ENCODE results near the gene MDFIC. TPM values are rescaled to one million over a fixed set of nuclear protein-coding genes. Genes with fewer than 3 reads are reported as not detected.

Gene MDFIC
- total and polyA plus RNA-seq, 2 donors (not counting 1 experiment from before 2014, with no cell fraction given): 19.6 to 66.1 TPM

- CTCF ChIA-PET: no interaction called here
- Histone ChIP-seq H3K4me2 (replicated peaks; ENCODE audit: low read depth, low read length, poor library complexity, severe bottlenecking) (no peak overlapping the region), H4K20me1 (ENCODE audit: control insufficient read depth, insufficient read depth, low read length, poor library complexity, severe bottlenecking) (peaks cover 7% of the 10 kb centered on the region), H2AFZ (ENCODE audit: insufficient read depth, low read depth, low read length, poor library complexity, severe bottlenecking) (no peak overlapping the region), H3K27me3 (replicated peaks in 1 of 4; ENCODE audit: control extremely low read depth in 1 of 4, control insufficient read depth in 3 of 4, insufficient read depth in 4 of 4, low read length in 3 of 4) (no peaks in the 10 kb centered on the region), H3K9ac (ENCODE audit: low read length) (no peak overlapping the region), H3K36me3 (replicated peaks in 1 of 2; ENCODE audit: control extremely low read depth in 1 of 2, control insufficient read depth in 1 of 2, extremely low read depth in 1 of 2, insufficient read depth in 2 of 2, low read length in 1 of 2) (peaks cover 1 to 18% of the 10 kb centered on the region in 2 experiments), H3K79me2 (ENCODE audit: control insufficient read depth, insufficient read depth, low read length) (peaks cover 7% of the 10 kb centered on the region), H3K9me3 (ENCODE audit: control extremely low read depth in 1 of 3, control insufficient read depth in 2 of 3, insufficient read depth in 1 of 3, low read length in 2 of 3) (no peaks in the 10 kb centered on the region), H3K27ac (ENCODE audit: low read length in 2 of 2) (no peak overlapping the region), H3K4me1 (ENCODE audit: control insufficient read depth in 2 of 2, insufficient read depth in 2 of 2, low read length in 2 of 2) (peaks cover 4 to 12% of the 10 kb centered on the region in 2 donors), H3K4me3 (ENCODE audit: control extremely low read depth in 1 of 5, extremely low read depth in 1 of 5, insufficient read depth in 1 of 5, low read depth in 2 of 5, low read length in 4 of 5) (no peak overlapping the region)
- Mint-ChIP-seq H3K27ac (peak overlapping the region; percentile 53), H3K4me1 (peaks cover 45% of the 10 kb centered on the region), H3K27me3 (no peaks in the 10 kb centered on the region), H3K9me3 (ENCODE audit: insufficient read depth) (no peaks in the 10 kb centered on the region), H3K4me3 (no peak overlapping the region)
- ATAC-seq (ENCODE audit: low read depth) (no peak), DNase-seq (no peak)
- intact Hi-C loops (cut with micrococcal nuclease): loop anchor here (5.0 kb wide), 1 partner anchor 48 kb away; no protein-coding TSS in a partner anchor
- POLR2A ChIA-PET: no interaction called here
- no peak for TF ChIP-seq CTCF (IDR thresholded peaks at IDR 0.05)
- WGBS (ENCODE audit: insufficient coverage): 76% methylated on average over 2 of the region's 4 CpGs
These were observed 58.1 kb downstream of the MDFIC start for GRCh38 chr7:114979803-114980507.

DNA sequence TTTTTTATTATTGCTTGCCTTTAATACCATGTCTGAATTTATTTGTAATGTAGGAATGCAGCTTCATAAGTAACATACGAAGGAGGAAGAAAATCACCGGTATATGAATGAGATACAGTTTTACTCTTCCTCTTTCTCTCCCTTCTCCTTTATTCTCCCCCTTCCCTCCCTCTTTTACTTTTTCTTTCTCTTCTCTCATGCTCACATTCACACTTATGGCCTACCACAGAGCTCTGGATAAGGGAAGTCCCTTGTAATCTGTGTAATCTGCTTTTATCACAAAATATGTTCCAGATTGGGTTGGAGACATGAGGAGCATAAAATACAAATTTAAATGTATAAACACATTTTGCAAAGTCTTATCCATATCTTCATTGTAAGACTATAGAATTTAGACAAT lies 59.4 kb downstream of the MDFIC start:
- POLR2A ChIA-PET: no interaction called here
- peaks cover 0 to 4% of the 10 kb centered on the region in 2 donors for H3K4me1 ChIP-seq (ENCODE audit: control insufficient read depth in 2 of 2, insufficient read depth in 2 of 2, low read length in 2 of 2)
- DNase-seq: no peak

More for the DNA sequence above, 59.4 kb downstream of the MDFIC start:
- H3K79me2 ChIP-seq (ENCODE audit: control insufficient read depth, insufficient read depth, low read length): peaks cover 4% of the 10 kb centered on the region
- H3K4me2 ChIP-seq (replicated peaks; ENCODE audit: low read depth, low read length, poor library complexity, severe bottlenecking): no peak overlapping the region
- H3K27me3 Mint-ChIP-seq: no peaks in the 10 kb centered on the region
- ATAC-seq (ENCODE audit: low read depth): no peak
- intact Hi-C loops (cut with micrococcal nuclease): no loop called here
- peaks cover 1% of the 10 kb centered on the region for H4K20me1 ChIP-seq (ENCODE audit: control insufficient read depth, insufficient read depth, low read length, poor library complexity, severe bottlenecking)
- peak overlapping the region in 1 of 2 donors; percentile 12 for H3K27ac ChIP-seq (ENCODE audit: low read length in 2 of 2)
- TF ChIP-seq EZH2 (IDR thresholded peaks at IDR 0.05; ENCODE audit: borderline replicate concordance, insufficient read depth, low read depth, low read length, poor library complexity, severe bottlenecking) (no peak), CTCF (IDR thresholded peaks at IDR 0.05) (no peak)
- H3K4me3 Mint-ChIP-seq: no peak overlapping the region
- no peaks in the 10 kb centered on the region for H3K27me3 ChIP-seq (replicated peaks in 1 of 4; ENCODE audit: control extremely low read depth in 1 of 4, control insufficient read depth in 3 of 4, insufficient read depth in 4 of 4, low read length in 3 of 4)
- H3K9ac ChIP-seq (ENCODE audit: low read length): no peak overlapping the region
- H3K4me1 Mint-ChIP-seq: peaks cover 37% of the 10 kb centered on the region
- CTCF ChIA-PET: no interaction called here
- H2AFZ ChIP-seq (ENCODE audit: insufficient read depth, low read depth, low read length, poor library complexity, severe bottlenecking): no peak overlapping the region
- no peaks in the 10 kb centered on the region for H3K9me3 ChIP-seq (ENCODE audit: control extremely low read depth in 1 of 3, control insufficient read depth in 2 of 3, insufficient read depth in 1 of 3, low read length in 2 of 3)
- no peaks in the 10 kb centered on the region for H3K9me3 Mint-ChIP-seq (ENCODE audit: insufficient read depth)
- WGBS (ENCODE audit: insufficient coverage): no CpG with 5 or more reads among the region's 2 CpGs
- no peak overlapping the region for H3K4me3 ChIP-seq (ENCODE audit: control extremely low read depth in 1 of 5, extremely low read depth in 1 of 5, insufficient read depth in 1 of 5, low read depth in 2 of 5, low read length in 4 of 5)
- H3K36me3 ChIP-seq (replicated peaks in 1 of 2; ENCODE audit: control extremely low read depth in 1 of 2, control insufficient read depth in 1 of 2, extremely low read depth in 1 of 2, insufficient read depth in 2 of 2, low read length in 1 of 2): peaks cover 1 to 18% of the 10 kb centered on the region in 2 experiments
- peak overlapping the region; percentile 7 for H3K27ac Mint-ChIP-seq

All from B cell (primary cell).